H4 (cell line): Measurements from ENCODE around the gene LIPG. TPM values are rescaled to one million over a fixed set of nuclear protein-coding genes. Genes with fewer than 3 reads are reported as not detected.
A peak's percentile ranks its signal among the peaks of the same experiment; 100 is the strongest.

Experiments used
- DNase-seq: peaks from one replicate; pipeline ENCODE4 v3.0.0-alpha.2; 2015; ENCODE audit warnings: low spot score
- total RNA-seq: library from RNA; depleted of rRNA; stranded (reverse); fragments of >200 nt; shearing (Covaris generic); gene quantifications from 2 replicates; pipeline ENCODE4 v1.2.3, GENCODE V29; 2014; rRNA removed

The LIPG gene
- total RNA-seq, 1 experiment from 2014 or later, result 0.17 TPM

- no peak for DNase-seq
These were observed 77.2 kb downstream of the LIPG start for GRCh38 chr18:49638891-49639557.

GRCh38 chr18:49639643-49640391 lies 78.0 kb downstream of the LIPG start:
- DNase-seq, result no peak

- DNase-seq, result no peak
These were observed 78.9 kb downstream of the LIPG start for GRCh38 chr18:49640741-49641140.

GRCh38 chr18:49645196-49645595 lies 83.3 kb downstream of the LIPG start:
- no peak for DNase-seq

- DNase-seq, result peak; percentile 84
These were observed 84.0 kb downstream of the LIPG start for GRCh38 chr18:49645841-49646351.

GRCh38 chr18:49646873-49647272 lies 85.0 kb downstream of the LIPG start:
- no peak for DNase-seq

- DNase-seq, result no peak
These were observed 85.8 kb downstream of the LIPG start for GRCh38 chr18:49647496-49648168.

- DNase-seq, result no peak
These were observed 86.5 kb downstream of the LIPG start for GRCh38 chr18:49648326-49648725.

Other genes starting within 250 kb of the LIPG start
- gene DYM, start 101.4 kb upstream of the LIPG start, total RNA-seq, result 54.3 and 67.7 TPM in 2 replicates
- 50.1 and 74.5 TPM in 2 replicates for gene C18orf32, start 74.8 kb upstream of the LIPG start, total RNA-seq
- 2,388 and 2,408 TPM in 2 replicates for gene RPL17, start 69.6 kb upstream of the LIPG start, total RNA-seq